GM19239 (cell line): ENCODE results near the gene FOS.
"Not testable (repeated sequence)": the region's sequence is repeated elsewhere in the genome, so short reads cannot be mapped to it uniquely, and the experiment has no call there.

ENCODE experiments used
- DNase-seq: peaks from one replicate; pipeline ENCODE4 v3.0.0; 2011; ENCODE audit warnings: low spot score; ENCODE audit not compliant: insufficient read length
- FAIRE-seq: peaks from 2 replicates; lab custom pipeline; 2011; peaks lifted over from hg19 to GRCh38; lab: Jason Lieb, UNC

FOS gene

DNA sequence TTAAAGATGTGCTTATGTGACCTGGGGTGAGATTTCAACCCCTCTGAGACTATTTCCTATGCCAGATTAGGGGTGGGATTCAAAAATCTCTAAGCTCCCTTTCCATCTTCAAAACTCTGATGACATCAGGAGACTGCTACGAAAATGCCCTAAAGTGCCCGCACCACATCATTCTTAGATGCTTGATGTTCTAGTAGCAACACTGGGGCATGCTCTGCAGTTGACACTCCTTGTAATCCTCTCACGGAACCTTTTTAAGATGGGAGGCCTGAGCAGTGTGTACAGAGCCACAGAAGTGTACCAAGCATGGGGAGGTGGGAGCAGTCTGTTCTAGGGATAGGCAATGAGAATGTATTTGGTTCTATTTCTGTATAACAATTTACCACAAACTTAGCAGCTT lies 12.2 kb downstream of the FOS start:
- DNase-seq, result no peak
- no peak for FAIRE-seq

DNA sequence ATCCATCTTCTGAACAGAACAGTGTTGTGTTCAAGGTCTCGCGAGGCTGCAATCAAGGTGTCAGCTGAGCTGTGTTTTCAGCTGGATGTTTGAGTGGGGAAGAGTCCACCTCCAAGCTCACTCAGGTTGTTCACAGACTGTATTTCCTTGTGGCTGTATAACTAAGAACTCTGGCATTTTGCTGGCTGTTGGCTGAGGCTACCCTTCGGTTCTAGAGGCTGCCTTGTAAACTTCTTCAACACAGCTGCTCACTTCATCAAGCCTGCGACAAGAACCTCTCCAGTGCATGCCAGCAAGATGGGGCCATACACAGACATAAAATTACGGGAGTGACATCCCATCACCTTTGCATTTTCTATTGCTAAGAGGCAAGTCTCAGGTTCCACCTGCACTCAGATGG lies 12.7 kb downstream of the FOS start:
- FAIRE-seq, result no peak
- DNase-seq, result no peak

DNA sequence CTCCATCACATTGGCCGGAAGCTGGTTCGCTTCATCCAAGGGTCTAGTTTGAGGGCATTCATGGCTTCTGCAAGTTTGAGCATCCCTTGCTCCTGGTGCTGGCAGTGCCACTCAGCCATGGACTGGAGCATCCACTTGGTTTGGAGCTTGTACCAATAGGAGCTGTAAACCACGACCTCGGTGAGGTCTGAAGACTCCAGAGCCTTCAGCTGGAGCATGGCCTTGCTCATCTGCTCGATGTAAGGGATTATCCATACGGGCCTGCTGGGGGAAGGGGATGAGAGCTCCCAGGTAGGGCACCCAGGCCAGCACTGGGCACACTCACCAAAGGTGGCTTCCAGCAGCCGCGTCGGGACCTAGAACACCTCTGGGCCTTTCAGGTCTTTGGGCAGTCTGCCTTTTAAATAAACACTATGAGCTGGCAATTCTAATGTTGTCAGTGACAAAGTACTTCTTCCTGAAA lies 13.5 kb downstream of the FOS start:
- FAIRE-seq (no peak), DNase-seq (no peak)

DNA sequence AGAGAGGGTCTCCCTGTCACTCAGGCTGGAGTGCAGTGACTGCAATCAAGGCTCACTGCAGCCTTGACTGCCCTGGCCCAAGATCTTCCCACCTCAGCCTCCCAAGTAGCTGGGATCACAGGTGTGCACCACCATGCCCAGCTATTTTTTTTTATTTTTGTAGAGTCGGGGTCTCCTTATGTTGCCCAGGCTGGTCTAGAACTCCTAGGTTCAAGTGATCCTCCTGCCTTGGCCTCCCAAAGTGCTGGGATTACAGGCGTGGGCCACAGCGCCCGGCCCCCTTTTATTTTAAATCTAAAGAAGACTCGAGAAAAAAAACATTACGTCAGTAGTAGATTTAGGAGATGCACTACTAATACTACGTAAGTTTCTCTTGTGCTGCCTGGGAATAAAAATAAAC lies 14.3 kb downstream of the FOS start:
- FAIRE-seq (no peak), DNase-seq (no peak)

DNA sequence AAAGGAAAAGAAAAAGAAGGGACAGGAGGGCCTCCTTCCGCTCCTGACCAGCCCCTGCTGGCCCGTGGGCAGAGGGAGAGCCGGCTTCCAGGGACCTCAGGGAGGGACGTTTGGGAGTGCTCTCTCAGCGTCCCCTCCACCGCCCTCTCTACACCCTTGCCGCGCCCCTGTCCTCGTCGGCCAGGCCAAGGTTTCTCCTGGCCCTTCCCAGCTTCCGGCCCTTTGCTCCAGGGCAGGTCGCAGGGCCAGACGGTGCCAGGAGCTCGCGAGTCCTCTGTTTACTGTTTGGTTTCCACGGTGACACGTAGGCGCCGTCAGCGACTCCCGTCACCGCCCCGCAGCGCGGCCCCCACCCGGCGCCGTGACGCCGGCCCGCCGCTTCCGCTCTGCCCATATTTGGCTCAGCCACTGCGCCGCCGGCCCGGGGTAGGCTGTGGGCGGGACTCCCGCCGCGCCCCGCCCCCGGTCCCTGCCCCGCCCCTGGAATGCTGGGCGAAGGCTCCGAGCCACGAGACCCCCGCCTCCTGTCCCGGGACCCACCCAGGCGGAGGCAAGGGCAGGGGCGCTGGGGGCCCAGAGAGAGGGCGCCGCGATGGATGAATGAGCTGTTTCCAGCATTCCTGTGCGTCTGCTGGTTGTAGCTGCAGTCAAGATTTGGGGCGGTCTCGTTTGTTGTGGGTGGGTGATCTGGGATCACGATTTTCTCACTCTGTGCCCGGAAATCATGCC lies 15.5 kb downstream of the FOS start:
- FAIRE-seq, result peak; percentile 69

DNA sequence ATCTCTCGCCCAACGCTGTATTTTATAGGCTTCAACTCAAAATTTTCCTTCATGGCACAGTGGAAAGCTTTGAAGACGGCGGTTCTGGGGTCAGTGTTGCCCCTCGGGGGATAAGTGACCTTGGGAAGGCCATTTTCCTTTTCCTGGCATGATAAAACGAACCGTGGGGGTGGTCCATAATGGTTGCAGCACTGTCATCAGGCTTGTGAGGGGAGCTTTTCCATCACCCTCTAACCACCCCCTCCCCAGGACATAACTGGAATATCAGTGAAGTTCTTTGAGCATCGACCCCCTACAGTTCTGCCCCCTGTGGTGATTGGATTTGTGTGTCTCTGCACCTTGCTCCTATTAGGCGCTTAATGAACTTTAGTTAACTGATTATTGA lies 16.0 kb downstream of the FOS start:
- FAIRE-seq (no peak), DNase-seq (no peak)

More for the DNA sequence above, 15.5 kb downstream of the FOS start:
- DNase-seq, result peak; percentile 89

DNA sequence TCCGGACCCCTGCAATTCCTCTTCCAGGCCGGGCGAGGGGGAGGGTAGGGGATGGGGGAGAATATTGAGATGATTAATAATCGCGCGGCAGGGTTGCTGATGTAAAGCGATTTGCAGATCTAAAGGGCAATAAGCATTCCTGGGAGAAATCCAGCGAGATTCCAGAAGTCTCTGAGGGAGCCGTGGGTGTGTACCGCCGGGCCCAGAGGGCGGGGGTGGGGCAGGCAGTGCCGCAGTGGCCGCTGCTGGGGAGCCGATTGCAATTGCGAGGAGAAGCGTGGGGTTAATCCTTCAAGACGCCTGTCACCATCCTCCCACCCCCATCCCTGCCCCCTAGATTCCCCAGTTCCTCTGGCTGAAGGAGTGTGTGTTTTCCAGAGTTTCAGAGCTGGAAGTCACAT lies 16.4 kb downstream of the FOS start:
- no peak for DNase-seq
- FAIRE-seq, result no peak

DNA sequence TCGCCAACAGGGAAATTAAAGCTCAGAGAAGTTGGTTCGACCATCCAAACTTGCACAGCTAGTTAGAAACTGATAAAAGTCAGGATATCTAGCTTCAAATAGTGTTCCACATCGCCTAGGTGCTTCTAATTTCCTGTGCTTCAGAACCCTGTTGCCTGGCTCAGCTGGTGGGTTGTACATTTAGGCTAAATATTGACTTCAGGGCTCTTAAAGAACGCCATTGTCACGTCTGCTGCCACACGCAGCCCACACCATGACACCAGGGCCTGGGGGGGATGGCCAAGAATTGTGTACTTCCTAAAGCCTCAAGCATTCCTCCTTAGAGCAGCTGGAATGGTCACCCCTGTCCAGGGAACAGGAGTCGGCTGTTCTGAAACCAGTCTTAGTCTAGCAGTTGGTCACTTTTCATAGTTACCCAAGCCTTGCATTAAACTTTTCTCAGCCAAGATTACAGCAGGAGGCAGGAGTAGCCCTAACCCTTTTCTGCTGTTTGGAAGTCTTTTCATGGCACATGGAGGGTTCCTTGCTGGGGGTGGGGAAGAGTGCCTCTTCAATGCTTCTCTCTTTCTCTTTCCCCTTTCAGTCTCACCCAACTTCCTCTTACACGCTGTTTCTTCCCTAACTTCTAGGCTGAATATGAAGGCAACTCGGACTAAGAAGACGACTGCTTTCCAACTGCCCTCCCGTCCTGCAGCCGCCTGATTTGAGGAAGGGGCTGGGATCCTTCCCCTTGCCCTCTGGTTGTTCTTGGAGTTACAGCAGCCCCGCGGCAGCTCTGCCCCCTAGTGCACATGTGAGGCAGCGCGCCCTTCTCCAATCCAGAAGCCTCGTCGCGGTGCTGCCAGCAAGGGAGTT lies 17.1 kb downstream of the FOS start:
- FAIRE-seq (peak; percentile 92), DNase-seq (peak; percentile 48)

DNA sequence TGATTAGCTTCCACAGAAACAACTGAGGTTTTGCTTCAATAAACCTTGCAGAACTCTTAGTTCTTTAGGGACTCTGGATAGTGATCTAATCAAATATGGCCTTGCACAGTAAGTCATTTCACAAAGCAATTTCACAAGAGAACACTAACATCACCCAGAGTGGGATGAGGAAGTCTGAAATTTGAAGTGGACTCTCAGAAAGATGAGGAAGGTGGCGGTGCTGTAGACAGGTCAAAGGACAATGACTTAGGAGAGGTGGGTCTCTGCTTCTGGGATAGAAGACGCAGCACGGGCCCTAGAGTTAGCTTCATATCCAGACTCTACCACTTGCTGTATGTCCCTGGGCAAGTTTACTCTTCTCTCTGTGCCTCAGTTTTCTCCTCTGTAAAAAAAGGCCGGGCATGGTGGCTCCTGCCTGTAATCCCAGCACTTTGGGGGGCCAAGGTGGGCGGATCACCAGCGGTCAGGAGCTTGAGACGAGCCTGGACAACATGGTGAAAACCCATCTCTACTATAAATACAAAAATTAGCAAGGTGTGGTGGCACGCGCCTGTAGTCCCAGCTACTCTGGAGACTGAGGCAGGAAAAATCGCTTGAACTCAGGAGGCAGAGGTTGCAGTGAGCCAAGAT lies 18.9 kb downstream of the FOS start:
- DNase-seq, result no peak
- FAIRE-seq, result no peak

DNA sequence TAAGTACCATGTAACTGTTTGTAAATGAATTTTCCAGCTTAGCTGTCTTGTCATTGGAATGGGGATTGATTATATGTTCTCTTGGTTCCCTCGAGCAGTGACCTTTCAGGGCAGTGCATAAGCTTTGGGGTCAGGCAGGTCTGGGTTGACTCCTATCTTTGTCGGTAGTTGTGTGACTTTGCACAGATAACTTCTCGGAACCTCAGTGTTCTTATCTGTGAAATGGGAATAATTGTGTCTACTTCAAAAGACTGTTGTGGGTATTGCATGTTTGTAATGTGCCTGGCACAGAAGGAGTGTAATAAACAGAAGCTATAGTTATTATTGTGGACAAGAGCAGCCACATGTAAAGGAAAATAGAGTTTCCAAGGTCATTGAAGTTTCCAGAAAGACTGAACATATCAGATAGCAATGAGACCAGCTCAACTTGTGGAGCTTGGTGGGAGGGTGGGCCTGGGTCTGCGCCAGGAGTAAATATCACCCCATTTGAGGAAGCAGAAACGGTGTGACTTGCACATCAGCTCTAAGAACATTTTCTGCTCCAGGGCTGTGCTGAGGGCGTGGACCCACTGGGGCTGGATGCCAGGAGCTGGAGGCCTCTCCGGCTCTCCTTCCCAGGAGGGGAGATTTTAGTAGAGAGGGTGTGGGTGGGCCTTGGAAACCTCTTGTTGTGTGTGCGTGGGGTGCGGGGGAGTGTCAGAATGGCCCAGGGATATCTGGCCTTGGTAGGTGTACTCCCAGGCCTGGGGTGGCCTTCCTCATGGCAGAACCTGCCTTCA lies 19.7 kb downstream of the FOS start:
- FAIRE-seq, result no peak

DNA sequence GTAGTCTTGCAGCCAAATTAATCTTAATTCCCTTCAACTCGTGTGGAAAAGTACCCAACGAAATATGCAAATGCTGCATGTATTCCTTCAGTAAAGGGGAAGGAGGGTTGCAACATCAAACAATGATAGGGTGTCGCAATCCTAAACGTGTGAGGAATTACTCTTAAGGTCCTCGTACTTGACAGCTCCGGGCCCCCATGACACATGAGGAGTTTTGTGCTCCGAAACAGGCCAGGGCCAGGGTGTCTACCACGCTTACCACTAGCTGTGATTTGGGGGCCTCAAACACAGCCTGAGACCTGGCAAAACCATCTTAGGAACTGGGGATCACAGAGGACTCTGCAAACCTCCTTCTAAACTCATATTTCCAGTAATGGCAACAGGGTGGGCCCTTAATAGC lies 20.4 kb downstream of the FOS start:
- DNase-seq (no peak), FAIRE-seq (no peak)

More for the DNA sequence above, 19.7 kb downstream of the FOS start:
- DNase-seq, result no peak

DNA sequence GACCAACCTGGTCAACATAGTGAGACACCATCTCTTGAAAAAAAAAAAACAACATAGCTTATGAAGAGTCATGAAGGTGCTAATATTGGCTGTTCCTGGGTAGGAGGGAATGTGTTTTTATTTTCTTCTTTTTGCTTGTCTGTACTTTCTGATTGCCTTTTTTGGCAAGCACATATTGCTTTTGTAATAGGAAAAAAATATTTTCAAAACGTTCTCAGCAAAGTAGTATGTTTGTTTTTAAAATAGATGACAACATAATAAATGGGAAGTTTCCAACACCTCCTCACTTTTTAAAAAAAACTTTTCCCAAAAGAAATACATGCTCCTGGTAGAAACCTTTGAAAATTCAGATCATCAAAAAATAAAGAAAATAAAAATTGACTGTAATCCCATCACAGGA lies 20.9 kb downstream of the FOS start:
- no peak for FAIRE-seq
- no peak for DNase-seq

DNA sequence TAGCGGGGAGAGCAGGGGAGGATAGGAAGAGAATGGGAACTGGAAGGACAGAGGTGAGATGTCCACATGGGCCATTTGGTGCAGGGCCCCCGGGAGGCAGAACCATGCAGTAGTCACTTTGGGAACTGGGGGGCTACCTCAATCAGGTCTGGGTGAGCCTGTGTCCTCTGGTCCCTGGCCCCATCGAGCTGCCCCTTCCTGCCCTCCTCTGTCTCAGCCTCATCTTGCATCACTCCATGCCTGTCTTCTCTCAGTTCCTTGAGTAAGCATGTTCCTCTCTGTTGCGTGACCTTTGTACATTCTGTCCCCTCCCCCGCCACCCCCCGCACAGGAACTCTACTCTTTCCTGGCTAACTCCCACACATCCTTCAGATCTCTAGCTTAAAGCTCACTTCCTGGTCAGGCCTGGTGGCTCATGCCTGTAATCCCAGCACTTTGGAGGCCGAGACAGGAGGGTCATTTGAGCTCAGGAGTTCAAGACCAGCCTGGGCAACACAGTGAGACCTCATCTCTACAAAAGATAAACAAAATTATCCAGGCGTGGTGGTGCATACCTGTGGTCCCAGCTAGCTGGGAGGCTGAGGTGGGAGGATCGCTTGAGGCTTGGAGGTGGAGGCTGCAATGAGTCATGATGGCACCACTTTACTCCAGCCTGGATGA lies 23.2 kb downstream of the FOS start:
- no peak for FAIRE-seq
- no peak for DNase-seq

DNA sequence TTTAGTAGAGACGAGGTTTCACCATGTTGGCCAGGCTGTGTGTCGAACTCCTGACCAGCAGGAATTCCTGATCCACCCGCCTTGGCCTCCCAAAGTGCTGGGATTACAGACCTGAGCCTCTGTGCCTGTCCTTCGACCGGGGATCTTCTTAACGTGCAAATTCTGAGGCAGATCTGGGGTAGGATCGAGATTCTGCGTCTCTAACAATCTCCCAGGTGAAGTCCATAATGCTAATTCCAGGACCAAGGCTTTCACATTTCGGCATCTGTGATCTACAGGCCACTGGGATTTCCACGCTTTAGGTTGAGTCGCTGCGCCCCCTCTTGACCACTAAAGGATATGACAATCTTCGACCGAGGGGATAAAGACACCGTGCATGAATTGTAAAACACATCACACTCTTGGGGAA lies 24.8 kb downstream of the FOS start:
- FAIRE-seq (peak; percentile 90), DNase-seq (peak; percentile 39)

DNA sequence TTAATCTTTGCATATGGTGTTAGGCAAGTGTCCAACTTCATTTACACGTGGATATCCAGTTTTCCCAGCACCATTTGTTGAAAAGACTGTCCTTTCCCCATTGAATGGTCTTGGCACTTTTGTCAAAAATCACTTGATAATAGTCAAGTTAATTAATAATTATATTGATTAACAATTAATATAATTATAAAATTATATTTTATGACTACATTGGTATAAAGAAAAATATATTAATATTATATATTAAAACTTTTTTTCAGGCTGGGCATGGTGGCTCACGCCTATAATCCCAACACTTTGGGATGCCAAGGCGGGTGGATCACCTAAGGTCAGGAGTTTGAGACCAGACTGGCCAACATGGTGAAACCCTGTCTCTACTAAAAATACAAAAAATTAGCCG lies 27.8 kb downstream of the FOS start:
- FAIRE-seq, DNase-seq: not testable (repeated sequence)

DNA sequence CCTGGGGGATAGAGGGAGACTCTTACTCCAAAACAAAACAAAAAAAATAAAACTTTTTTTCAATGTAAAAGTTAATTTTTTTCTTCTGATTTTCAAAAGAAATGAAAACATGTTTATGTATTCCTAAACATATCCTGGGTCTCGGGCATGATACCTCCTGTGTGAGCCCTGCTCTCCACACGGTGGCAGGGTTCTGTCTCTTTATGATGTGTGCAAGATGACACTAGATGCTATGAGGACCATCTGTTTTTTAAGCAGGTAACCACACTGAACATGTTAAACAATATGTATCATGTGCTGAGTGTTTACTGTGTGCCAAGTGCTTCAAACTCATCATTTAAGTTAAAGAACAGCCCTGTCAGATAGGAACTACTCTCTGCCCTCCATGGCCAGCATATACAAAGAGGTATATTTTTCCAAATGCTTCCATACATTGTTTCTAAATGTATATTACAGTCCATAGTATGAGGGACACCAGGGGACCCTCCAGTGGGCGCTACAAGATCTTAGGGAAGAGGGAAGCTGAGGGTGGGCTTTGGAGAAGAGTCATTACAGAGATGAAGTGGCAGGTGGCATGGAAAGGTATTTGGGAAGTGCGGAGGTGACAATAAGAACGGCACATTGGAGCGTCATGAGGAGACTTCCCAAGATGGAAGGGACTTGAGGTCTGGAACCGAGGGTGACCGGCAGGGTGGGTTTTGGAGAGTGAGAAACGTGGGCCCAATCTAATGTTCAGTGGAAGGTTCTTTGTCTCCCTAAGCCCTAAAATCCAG lies 28.5 kb downstream of the FOS start:
- FAIRE-seq, result peak; percentile 76
- no peak for DNase-seq

DNA sequence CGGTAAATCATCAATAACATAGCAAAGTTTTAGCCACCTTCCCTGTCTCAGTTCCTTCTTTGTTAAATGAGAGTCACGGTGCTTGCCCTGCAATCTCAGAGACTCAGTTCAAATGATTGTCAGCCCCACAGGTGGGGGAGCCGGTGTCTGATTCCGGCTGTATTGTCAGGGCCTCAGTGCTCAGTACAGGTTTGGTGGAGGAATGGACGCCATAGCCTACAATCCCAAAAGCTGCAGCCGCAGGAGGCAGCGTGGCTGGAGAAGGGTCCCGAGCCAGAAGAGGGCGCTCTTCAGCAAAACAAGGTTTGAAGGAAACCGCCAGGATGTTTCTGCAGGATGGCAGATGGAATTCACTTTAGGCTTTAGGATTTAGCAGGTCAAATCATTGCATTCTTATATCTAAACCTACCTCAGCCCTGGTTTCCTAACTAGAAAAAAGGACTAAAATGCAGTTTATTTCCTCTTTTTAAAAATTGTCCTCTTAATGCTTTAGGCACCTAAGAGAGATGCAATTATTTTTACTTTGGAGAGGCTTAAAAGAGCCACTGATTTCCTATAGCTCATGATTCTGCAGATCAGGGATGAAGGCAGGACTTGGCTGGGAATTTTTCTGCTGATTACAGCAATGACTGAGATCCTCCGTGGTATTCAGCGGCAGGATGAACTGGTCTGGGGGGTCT lies 29.2 kb downstream of the FOS start:
- peak; percentile 27 for DNase-seq
- peak; percentile 96 for FAIRE-seq

DNA sequence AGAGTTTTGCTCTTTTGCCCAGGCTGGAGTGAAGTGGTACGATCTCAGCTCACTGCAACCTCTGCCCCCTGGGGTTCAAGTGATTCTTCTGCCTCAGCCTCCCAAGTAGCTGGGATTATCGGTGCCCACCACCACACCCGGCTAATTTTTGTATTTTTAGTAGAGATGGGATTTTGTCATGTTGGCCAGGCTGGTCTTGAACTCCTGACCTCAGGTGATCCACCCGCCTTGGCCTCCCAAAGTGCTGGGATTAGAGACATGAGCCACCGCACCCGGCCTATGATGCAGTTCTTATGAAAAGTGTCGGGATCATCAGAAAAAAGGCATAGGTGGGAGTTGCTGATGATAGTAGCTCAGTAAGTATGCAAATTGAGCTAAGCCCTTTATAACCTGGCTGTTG lies 30.4 kb downstream of the FOS start:
- DNase-seq, FAIRE-seq: not testable (repeated sequence)
